ENCODE data around the gene ARL15. TPM values are rescaled to one million over a fixed set of nuclear protein-coding genes. Genes with fewer than 3 reads are reported as not detected.

ARL15 gene
- total RNA-seq, 1 donor from 2014 or later: 102 TPM

DNA sequence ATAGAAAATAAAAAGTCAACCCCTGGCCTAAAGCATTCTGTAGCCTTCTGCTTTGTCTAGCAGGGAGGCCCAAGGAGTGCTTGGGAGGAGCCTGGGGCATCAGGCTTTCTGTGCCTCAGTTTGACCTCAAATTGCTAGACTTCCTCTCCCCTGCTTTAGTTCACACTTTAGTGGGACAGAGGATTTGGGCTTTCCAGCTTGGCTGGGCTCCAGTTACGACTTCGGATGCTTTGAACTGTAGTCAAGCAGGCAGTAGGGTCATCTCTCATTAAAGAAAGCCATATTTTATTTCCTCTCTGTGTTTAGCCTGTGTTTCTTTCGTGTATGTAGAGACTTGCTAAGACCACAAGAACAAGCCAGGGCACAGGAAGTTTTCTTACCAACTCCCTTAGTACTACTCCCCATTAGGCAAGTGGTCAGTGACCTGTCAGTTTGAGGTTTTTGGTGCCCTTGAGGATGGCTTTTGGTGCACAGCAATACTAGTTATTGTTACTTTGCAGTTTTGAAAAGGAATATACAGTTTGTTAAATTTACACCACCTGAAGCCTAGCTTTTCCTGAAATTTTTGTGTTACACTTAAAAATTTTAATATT, 415.2 kb downstream of the ARL15 start:
- H3K4me1 Mint-ChIP-seq (ENCODE audit: unreplicated experiment): no peaks in the 10 kb centered on the region
- TF ChIP-seq, protein P1, sequence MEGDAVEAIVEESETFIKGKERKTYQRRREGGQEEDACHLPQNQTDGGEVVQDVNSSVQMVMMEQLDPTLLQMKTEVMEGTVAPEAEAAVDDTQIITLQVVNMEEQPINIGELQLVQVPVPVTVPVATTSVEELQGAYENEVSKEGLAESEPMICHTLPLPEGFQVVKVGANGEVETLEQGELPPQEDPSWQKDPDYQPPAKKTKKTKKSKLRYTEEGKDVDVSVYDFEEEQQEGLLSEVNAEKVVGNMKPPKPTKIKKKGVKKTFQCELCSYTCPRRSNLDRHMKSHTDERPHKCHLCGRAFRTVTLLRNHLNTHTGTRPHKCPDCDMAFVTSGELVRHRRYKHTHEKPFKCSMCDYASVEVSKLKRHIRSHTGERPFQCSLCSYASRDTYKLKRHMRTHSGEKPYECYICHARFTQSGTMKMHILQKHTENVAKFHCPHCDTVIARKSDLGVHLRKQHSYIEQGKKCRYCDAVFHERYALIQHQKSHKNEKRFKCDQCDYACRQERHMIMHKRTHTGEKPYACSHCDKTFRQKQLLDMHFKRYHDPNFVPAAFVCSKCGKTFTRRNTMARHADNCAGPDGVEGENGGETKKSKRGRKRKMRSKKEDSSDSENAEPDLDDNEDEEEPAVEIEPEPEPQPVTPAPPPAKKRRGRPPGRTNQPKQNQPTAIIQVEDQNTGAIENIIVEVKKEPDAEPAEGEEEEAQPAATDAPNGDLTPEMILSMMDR (IDR thresholded peaks at IDR 0.05; ENCODE audit: unreplicated experiment): no peak

DNA sequence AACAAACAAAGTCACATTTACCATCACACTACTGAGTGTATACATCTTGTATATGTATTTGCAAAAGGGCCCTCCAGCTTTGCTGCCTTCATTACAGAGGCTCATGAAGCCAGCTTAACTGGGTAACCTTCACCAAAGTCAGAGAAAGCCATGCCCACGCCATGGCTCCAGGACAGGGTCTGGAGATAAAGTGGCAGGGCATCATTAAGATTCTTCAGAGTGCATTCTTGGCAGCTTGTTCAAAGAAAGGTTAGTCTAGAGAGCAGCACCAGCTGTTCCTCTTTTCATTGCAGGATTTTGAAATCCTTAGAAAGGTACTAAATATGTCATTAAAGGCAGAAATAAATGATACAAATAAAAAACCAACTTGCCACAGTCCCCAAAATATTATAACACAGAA, 416.7 kb downstream of the ARL15 start:
- peaks cover 4% of the 10 kb centered on the region for H3K27me3 Mint-ChIP-seq (ENCODE audit: unreplicated experiment)
- DNase-seq (ENCODE audit: low spot score): no peak
- no peaks in the 10 kb centered on the region for H3K4me1 Mint-ChIP-seq (ENCODE audit: unreplicated experiment)
- H3K9me3 Mint-ChIP-seq (ENCODE audit: unreplicated experiment): no peaks in the 10 kb centered on the region
- TF ChIP-seq, protein P1 (IDR thresholded peaks at IDR 0.05; ENCODE audit: unreplicated experiment): no peak
- H3K36me3 Mint-ChIP-seq (ENCODE audit: low read depth, unreplicated experiment): no peaks in the 10 kb centered on the region
- H3K4me3 Mint-ChIP-seq (ENCODE audit: unreplicated experiment): no peak overlapping the region
- H3K27ac Mint-ChIP-seq (ENCODE audit: unreplicated experiment): no peak overlapping the region

More for the DNA sequence above, 415.2 kb downstream of the ARL15 start:
- H3K27ac Mint-ChIP-seq (ENCODE audit: unreplicated experiment): no peak overlapping the region
- peaks cover 4% of the 10 kb centered on the region for H3K27me3 Mint-ChIP-seq (ENCODE audit: unreplicated experiment)
- H3K4me3 Mint-ChIP-seq (ENCODE audit: unreplicated experiment): no peak overlapping the region
- H3K36me3 Mint-ChIP-seq (ENCODE audit: low read depth, unreplicated experiment): no peaks in the 10 kb centered on the region
- no peaks in the 10 kb centered on the region for H3K9me3 Mint-ChIP-seq (ENCODE audit: unreplicated experiment)
- no peak for DNase-seq (ENCODE audit: low spot score)

DNA sequence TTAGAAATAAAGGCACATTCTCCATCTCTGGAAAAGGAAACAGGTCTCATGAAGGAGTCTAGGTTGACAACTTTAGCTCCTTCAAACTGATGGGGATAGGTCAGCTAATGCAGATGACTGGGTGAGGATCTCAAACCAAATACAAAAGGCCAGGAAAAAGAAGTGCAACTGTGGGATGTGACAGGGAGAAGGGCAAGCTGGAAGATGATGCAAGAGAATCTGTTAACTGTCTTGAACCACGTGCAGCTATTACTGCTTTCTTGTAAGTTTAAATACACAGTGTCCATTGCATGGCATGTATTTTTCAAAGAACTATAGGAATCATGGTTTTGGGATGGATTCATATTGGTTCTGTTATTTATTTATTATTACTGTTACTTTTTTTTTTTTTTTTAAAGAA, 418.1 kb downstream of the ARL15 start:
- TF ChIP-seq, protein P1 (IDR thresholded peaks at IDR 0.05; ENCODE audit: unreplicated experiment): no peak
- no peak overlapping the region for H3K4me3 Mint-ChIP-seq (ENCODE audit: unreplicated experiment)
- no peaks in the 10 kb centered on the region for H3K9me3 Mint-ChIP-seq (ENCODE audit: unreplicated experiment)
- H3K36me3 Mint-ChIP-seq (ENCODE audit: low read depth, unreplicated experiment): no peaks in the 10 kb centered on the region
- H3K27me3 Mint-ChIP-seq (ENCODE audit: unreplicated experiment): peaks cover 4% of the 10 kb centered on the region
- H3K4me1 Mint-ChIP-seq (ENCODE audit: unreplicated experiment): no peaks in the 10 kb centered on the region
- no peak overlapping the region for H3K27ac Mint-ChIP-seq (ENCODE audit: unreplicated experiment)
- DNase-seq (ENCODE audit: low spot score): no peak

DNA sequence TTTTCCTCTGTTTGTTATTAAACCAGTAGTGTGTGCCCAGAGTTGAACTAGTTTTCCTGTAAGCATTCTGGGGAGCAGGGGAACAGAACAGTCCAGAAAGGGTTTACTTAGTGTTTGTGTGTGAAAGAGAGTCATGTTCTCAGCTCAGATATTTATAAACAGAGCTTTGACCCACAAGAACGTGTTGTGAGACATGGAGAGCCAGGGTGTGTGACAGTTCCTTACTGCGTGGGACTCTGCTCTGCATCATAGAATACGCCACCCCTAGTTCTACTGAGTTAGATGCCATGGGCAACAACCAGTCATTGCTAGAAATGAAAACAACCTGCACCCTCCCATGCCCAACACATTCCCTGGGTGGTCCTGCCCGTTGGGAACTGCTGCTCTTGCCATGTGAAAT, 419.2 kb downstream of the ARL15 start:
- TF ChIP-seq, protein P1 (IDR thresholded peaks at IDR 0.05; ENCODE audit: unreplicated experiment): no peak
- no peaks in the 10 kb centered on the region for H3K9me3 Mint-ChIP-seq (ENCODE audit: unreplicated experiment)
- H3K4me1 Mint-ChIP-seq (ENCODE audit: unreplicated experiment): peaks cover 1% of the 10 kb centered on the region
- no peak overlapping the region for H3K27ac Mint-ChIP-seq (ENCODE audit: unreplicated experiment)
- H3K36me3 Mint-ChIP-seq (ENCODE audit: low read depth, unreplicated experiment): no peaks in the 10 kb centered on the region
- no peaks in the 10 kb centered on the region for H3K27me3 Mint-ChIP-seq (ENCODE audit: unreplicated experiment)
- no peak overlapping the region for H3K4me3 Mint-ChIP-seq (ENCODE audit: unreplicated experiment)
- no peak for DNase-seq (ENCODE audit: low spot score)

DNA sequence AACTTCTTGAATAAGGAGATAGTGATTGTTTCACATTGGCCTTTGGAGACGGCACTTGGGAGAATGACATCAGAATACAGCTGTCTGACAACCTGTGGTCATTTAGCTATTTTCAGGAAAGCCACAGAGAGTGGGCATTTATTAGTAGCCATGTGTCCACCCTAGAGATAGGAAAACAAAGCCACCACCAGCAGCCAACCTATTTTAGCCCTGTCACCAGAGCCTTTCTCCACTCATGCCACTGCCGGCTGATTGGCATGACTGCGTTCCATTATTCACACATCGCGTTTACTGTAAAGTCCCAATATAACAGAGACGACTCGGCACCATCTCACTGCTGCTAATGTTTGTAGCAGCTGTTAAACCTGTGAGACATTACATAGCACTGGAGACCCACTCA, 419.9 kb downstream of the ARL15 start:
- TF ChIP-seq, protein P1 (IDR thresholded peaks at IDR 0.05; ENCODE audit: unreplicated experiment): no peak
- no peak overlapping the region for H3K27ac Mint-ChIP-seq (ENCODE audit: unreplicated experiment)

More for the DNA sequence above, 419.9 kb downstream of the ARL15 start:
- DNase-seq (ENCODE audit: low spot score): no peak
- Mint-ChIP-seq H3K4me1 (ENCODE audit: unreplicated experiment) (peaks cover 3% of the 10 kb centered on the region), H3K27me3 (ENCODE audit: unreplicated experiment) (no peaks in the 10 kb centered on the region), H3K9me3 (ENCODE audit: unreplicated experiment) (no peaks in the 10 kb centered on the region), H3K36me3 (ENCODE audit: low read depth, unreplicated experiment) (no peaks in the 10 kb centered on the region), H3K4me3 (ENCODE audit: unreplicated experiment) (no peak overlapping the region)

Measured in endothelial cell (in vitro differentiated cells).